ENCODE results near the gene MINK1.

Gene MINK1

DNA sequence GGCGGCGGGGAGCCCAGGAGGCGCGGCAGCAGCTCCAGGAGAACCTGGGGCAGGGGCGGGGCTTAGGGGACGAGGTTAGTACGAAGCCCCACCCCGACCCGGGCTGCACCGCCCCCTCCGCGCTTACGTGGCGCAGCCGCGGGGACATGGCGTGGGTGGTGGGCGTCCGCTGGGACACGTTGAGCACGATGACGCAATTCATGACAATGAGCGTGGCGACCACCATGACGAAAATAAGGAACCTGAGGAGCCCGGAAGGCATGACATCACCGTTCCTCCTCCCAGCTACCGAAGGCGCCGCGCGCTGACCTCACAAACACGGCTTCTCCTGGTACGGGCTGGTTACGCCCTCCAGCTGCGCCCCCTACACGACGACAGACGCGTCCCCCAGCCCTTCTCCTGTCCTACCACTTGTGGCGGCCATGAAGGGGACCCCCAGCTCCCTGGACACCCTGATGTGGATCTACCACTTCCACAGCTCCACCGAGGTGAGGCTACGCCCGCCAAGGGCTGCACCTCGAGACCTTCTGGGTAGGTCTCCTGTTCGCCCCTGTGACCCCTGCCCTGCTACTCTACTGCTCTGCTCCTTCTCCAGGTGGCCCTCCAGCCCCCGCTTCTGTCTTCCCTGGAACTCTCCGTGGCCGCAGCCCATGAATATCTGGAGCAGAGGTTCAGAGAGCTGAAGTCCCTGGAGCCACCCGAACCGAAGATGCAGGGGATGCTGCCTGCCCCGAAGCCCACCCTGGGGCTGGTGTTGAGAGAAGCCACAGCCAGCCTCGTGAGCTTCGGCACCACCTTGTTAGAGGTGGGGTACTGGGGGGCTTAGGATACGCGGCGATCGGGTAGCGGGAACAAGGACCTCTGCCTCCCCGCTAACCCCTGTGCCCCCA, 66.4 kb downstream of the MINK1 start, which contains the start of gene C17orf107:
Gene C17orf107, plus strand, starts transcription at position 196 of the 890 bp plus-strand sequence. Its CDS starts 227 bp downstream, at position 423.
- DNase-seq (ENCODE audit: extremely low spot score) = peak; percentile 93
- ChIA-PET CTCF (interaction anchor here (0.8 to 3.2 kb wide), 11 partner anchors 9 to 382 kb away, joined by 3 to 22 read pairs (median 5); partner anchors contain the start of genes GLTPD2 and RABEP1), POLR2A (interaction anchor here (0.6 to 1.1 kb wide), 3 partner anchors 40 to 371 kb away, joined by 3 to 6 read pairs (median 3); partner anchors contain the start of genes PLD2, RNF167 and SLC25A11)
- TF ChIP-seq, protein P1, sequence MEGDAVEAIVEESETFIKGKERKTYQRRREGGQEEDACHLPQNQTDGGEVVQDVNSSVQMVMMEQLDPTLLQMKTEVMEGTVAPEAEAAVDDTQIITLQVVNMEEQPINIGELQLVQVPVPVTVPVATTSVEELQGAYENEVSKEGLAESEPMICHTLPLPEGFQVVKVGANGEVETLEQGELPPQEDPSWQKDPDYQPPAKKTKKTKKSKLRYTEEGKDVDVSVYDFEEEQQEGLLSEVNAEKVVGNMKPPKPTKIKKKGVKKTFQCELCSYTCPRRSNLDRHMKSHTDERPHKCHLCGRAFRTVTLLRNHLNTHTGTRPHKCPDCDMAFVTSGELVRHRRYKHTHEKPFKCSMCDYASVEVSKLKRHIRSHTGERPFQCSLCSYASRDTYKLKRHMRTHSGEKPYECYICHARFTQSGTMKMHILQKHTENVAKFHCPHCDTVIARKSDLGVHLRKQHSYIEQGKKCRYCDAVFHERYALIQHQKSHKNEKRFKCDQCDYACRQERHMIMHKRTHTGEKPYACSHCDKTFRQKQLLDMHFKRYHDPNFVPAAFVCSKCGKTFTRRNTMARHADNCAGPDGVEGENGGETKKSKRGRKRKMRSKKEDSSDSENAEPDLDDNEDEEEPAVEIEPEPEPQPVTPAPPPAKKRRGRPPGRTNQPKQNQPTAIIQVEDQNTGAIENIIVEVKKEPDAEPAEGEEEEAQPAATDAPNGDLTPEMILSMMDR (IDR thresholded peaks at IDR 0.05; ENCODE audit: control extremely low read depth, extremely low read depth, low read depth, missing control alignments) = no peak

DNA sequence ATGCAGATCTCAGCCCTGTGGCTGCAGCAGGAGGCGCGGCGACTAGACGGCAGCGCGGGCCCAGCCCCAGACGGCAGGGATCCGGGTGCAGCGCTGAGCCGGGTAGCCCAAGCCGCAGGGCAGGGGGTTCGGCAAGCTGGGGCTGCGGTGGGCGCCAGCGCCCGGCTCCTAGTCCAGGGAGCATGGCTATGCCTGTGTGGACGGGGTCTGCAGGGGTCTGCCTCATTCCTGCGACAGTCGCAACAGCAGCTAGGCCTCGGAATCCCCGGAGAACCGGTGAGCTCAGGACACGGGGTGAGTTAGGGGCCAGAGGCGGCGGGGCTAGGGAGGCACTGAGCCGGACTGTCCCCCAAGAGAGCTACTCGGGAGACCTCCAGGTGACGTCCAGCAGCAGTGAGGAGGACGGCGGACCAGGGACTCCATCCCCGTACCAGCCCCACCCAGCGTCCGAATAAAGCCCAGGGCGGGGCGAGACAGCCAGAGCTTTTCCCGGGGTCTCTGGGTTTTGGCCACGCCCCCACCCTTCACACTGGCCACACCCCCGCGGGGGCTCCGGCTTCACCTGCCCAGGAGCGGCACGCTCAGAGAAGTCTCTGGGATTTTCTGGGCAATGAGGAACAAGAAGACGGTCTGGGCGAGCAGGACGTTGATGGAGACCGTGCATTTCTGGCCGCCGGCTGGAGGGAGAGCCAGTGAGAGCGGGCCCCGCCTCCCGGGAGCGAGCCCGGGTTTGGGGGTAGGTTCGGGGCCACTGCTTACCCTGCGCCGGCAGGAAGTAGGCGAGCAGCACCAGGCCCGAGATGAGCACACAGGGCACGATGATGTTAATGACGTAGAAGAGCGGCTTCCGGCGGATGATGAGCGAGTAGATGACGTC, 67.3 kb downstream of the MINK1 start:
- TF ChIP-seq, protein P1 (IDR thresholded peaks at IDR 0.05; ENCODE audit: control extremely low read depth, extremely low read depth, low read depth, missing control alignments) = no peak
- POLR2A ChIA-PET = interaction anchor here (0.6 to 1.1 kb wide), 3 partner anchors 39 to 201 kb away, joined by 3 to 6 read pairs (median 4); partner anchors contain the start of genes PLD2, RNF167 and SLC25A11
- no peak for DNase-seq (ENCODE audit: extremely low spot score)
- CTCF ChIA-PET = interaction anchor here (1.1 to 3.2 kb wide), 9 partner anchors 8 to 333 kb away, joined by 4 to 22 read pairs (median 5); partner anchors contain the start of gene GLTPD2

DNA sequence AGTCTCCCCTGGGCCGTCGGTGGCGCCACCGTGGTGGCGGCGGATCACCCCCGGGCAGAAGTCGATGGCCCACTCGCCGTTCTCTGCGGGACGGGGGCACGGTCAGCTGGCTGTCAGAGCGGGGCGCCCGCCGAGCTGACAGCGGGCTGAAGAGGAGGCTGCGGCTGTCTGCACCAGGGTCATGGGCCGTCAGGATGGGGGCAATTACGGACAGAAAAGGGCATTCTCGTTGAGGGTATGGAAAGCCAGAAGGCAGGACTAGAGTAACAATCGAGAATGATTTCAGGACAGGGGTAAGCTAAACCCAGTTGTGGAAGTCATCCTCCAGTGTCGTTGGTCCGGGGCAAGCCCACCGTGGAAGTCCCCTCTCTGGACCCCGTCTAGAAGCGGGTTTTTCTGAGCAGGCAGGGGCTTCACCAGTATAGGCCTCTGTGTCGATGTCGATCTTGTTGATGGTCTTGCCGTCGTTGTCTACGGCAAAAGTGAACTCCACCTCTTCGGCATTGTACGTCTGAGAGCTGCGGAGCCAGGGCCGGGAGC, 68.0 kb downstream of the MINK1 start:
- DNase-seq (ENCODE audit: extremely low spot score) = no peak
- POLR2A ChIA-PET = interaction anchor here (0.6 kb wide), 1 partner anchor 202 kb away, joined by 4 read pairs; no protein-coding TSS in a partner anchor
- CTCF ChIA-PET = interaction anchor here (1.7 to 3.2 kb wide), 5 partner anchors 8 to 193 kb away, joined by 4 to 22 read pairs (median 7); partner anchors contain the start of gene GLTPD2
- TF ChIP-seq, protein P1 (IDR thresholded peaks at IDR 0.05; ENCODE audit: control extremely low read depth, extremely low read depth, low read depth, missing control alignments) = no peak

DNA sequence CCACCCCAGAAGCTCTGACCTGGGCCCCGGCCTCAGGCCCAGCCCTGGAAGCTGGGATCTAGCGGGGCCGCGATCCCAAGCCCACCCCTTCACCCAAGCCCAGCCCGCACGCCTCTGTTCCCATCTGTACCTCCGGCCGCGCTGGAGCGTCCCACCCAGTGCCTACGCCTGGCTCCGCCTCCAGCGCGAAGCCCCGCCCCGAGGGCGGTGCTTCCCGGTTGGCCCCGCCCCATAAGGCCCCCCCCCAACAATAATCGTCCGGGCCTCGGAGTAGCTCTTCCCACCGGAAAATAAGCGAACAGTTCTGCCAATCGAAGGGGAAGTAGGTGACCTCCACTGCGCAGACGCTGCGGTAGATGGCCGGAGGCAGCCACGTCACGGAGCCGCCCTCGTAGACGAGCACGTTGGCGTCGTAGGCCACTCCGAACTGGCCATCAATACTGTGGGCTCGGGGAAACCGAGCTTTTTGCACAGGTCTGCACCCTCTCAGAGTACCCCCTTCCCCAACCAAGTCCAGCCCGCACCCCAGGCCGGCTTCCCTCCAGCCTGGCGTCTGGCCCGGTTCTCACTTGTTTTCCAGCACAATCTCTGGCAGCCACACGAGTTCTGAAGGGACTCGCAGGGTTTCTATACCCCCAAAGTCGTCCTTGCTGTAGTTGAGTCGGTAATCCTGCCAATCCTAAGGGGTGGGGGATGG, 68.7 kb downstream of the MINK1 start:
- TF ChIP-seq, protein P1 (IDR thresholded peaks at IDR 0.05; ENCODE audit: control extremely low read depth, extremely low read depth, low read depth, missing control alignments) = no peak
- CTCF ChIA-PET = interaction anchor here (1.6 to 3.0 kb wide), 6 partner anchors 16 to 194 kb away, joined by 4 to 7 read pairs (median 5); partner anchors contain the start of genes GLTPD2 and SPAG7
- DNase-seq (ENCODE audit: extremely low spot score) = peak; percentile 57

DNA sequence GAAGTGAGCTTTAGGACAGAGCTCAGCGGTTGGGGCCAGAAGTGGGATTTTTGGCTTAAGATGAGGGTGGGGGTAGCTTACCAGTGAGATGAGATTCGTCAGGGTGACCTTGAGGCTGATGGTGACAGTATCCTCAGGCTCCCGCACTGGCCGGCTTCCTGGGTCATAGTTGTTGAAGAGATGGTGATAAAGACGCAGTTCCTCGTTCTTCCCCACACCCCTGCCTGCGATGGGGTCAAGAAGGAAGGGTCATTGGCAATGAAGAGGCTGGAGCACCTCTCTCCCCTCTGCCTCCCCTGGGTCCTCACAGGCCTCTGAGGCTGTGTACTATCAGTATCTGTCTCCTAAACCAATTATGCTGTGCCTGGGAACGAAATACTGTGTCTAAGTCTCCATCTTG, 69.4 kb downstream of the MINK1 start:
- TF ChIP-seq, protein P1 (IDR thresholded peaks at IDR 0.05; ENCODE audit: control extremely low read depth, extremely low read depth, low read depth, missing control alignments) = no peak
- POLR2A ChIA-PET = no interaction called here
- DNase-seq (ENCODE audit: extremely low spot score) = no peak
- CTCF ChIA-PET = interaction anchor here (0.9 to 3.0 kb wide), 15 partner anchors 11 to 336 kb away, joined by 3 to 9 read pairs (median 4); partner anchors contain the start of genes GLTPD2 and SPAG7

More for the DNA sequence above, 68.7 kb downstream of the MINK1 start:
- POLR2A ChIA-PET = interaction anchor here (0.6 kb wide), 1 partner anchor 341 kb away, joined by 3 read pairs; no protein-coding TSS in a partner anchor

Data from GM10248 (cell line).